Measurements from ENCODE around the gene JUP. TPM values are rescaled to one million over a fixed set of nuclear protein-coding genes. Genes with fewer than 3 reads are reported as not detected.

JUP gene
- polyA plus RNA-seq, 1 donor from 2014 or later: 46.1 TPM

- TF ChIP-seq MXI1 (conservative IDR thresholded peaks at IDR 0.05; ENCODE audit: poor library complexity, severe bottlenecking) (no peak), POLR2AphosphoS5 (IDR thresholded peaks at IDR 0.05) (no peak), EZH2 (IDR thresholded peaks at IDR 0.05; ENCODE audit: borderline replicate concordance, insufficient read depth, low read length, poor library complexity, severe bottlenecking) (no peak), EP300 (conservative IDR thresholded peaks at IDR 0.05; ENCODE audit: poor library complexity, severe bottlenecking) (no peak), CTCF (IDR thresholded peaks at IDR 0.05; ENCODE audit: poor library complexity, severe bottlenecking) (no peak), TAF1 (IDR thresholded peaks at IDR 0.05; ENCODE audit: low read depth) (no peak), REST (IDR thresholded peaks at IDR 0.05; ENCODE audit: borderline replicate concordance) (no peak), SMC3 (conservative IDR thresholded peaks at IDR 0.05; ENCODE audit: poor library complexity) (no peak), RAD21 (conservative IDR thresholded peaks at IDR 0.05) (no peak)
- H4K20me1 ChIP-seq (ENCODE audit: insufficient read depth): no peaks in the 10 kb centered on the region
- H3K27me3 ChIP-seq (ENCODE audit: insufficient read depth, low read depth, low read length): no peaks in the 10 kb centered on the region
- no peak overlapping the region for H3K27ac ChIP-seq (ENCODE audit: low read length)
- no peaks in the 10 kb centered on the region for H3K9me2 ChIP-seq (ENCODE audit: insufficient read depth, low read length)
- H3K4me3 ChIP-seq (ENCODE audit: low read length): no peak overlapping the region
- no peak overlapping the region for H3K4me2 ChIP-seq (ENCODE audit: low read length)
- H3K36me3 ChIP-seq (ENCODE audit: insufficient read depth, low read length): no peaks in the 10 kb centered on the region
- no peak overlapping the region for H3K9ac ChIP-seq (ENCODE audit: low read length)
- H3F3A ChIP-seq (ENCODE audit: insufficient read depth, low read length, poor library complexity, severe bottlenecking): no peaks in the 10 kb centered on the region
- no peak overlapping the region for H2AFZ ChIP-seq (ENCODE audit: low read depth, low read length)
- no peaks in the 10 kb centered on the region for H3K9me3 ChIP-seq (ENCODE audit: low read length)
- H3K79me2 ChIP-seq (replicated peaks; ENCODE audit: insufficient read depth, low read length): no peaks in the 10 kb centered on the region
These were observed 64.3 kb downstream of the JUP start for GRCh38 chr17:41722231-41722630.

- Histone ChIP-seq H3K9ac (ENCODE audit: low read length) (no peak overlapping the region), H3F3A (ENCODE audit: insufficient read depth, low read length, poor library complexity, severe bottlenecking) (no peaks in the 10 kb centered on the region), H3K9me3 (ENCODE audit: low read length) (no peaks in the 10 kb centered on the region), H3K36me3 (ENCODE audit: insufficient read depth, low read length) (no peaks in the 10 kb centered on the region), H4K20me1 (ENCODE audit: insufficient read depth) (no peaks in the 10 kb centered on the region), H3K9me2 (ENCODE audit: insufficient read depth, low read length) (no peaks in the 10 kb centered on the region), H3K4me3 (ENCODE audit: low read length) (no peak overlapping the region), H3K27me3 (ENCODE audit: insufficient read depth, low read depth, low read length) (no peaks in the 10 kb centered on the region), H2AFZ (ENCODE audit: low read depth, low read length) (no peak overlapping the region), H3K79me2 (replicated peaks; ENCODE audit: insufficient read depth, low read length) (no peaks in the 10 kb centered on the region), H3K4me2 (ENCODE audit: low read length) (no peak overlapping the region), H3K27ac (ENCODE audit: low read length) (no peak overlapping the region)
- TF ChIP-seq SMC3 (conservative IDR thresholded peaks at IDR 0.05; ENCODE audit: poor library complexity) (no peak), TAF1 (IDR thresholded peaks at IDR 0.05; ENCODE audit: low read depth) (no peak), CTCF (IDR thresholded peaks at IDR 0.05; ENCODE audit: poor library complexity, severe bottlenecking) (no peak), EZH2 (IDR thresholded peaks at IDR 0.05; ENCODE audit: borderline replicate concordance, insufficient read depth, low read length, poor library complexity, severe bottlenecking) (no peak), POLR2AphosphoS5 (IDR thresholded peaks at IDR 0.05) (no peak), MXI1 (conservative IDR thresholded peaks at IDR 0.05; ENCODE audit: poor library complexity, severe bottlenecking) (no peak), RAD21 (conservative IDR thresholded peaks at IDR 0.05) (no peak), EP300 (conservative IDR thresholded peaks at IDR 0.05; ENCODE audit: poor library complexity, severe bottlenecking) (no peak), REST (IDR thresholded peaks at IDR 0.05; ENCODE audit: borderline replicate concordance) (no peak)
These were observed 68.2 kb downstream of the JUP start for GRCh38 chr17:41718287-41718645.

Data from neural cell (in vitro differentiated cells).